ENCODE results near the gene GRWD1.

Gene GRWD1
- 34.1 to 34.6 reads per million in 2 donors for total RNA-seq

DNA sequence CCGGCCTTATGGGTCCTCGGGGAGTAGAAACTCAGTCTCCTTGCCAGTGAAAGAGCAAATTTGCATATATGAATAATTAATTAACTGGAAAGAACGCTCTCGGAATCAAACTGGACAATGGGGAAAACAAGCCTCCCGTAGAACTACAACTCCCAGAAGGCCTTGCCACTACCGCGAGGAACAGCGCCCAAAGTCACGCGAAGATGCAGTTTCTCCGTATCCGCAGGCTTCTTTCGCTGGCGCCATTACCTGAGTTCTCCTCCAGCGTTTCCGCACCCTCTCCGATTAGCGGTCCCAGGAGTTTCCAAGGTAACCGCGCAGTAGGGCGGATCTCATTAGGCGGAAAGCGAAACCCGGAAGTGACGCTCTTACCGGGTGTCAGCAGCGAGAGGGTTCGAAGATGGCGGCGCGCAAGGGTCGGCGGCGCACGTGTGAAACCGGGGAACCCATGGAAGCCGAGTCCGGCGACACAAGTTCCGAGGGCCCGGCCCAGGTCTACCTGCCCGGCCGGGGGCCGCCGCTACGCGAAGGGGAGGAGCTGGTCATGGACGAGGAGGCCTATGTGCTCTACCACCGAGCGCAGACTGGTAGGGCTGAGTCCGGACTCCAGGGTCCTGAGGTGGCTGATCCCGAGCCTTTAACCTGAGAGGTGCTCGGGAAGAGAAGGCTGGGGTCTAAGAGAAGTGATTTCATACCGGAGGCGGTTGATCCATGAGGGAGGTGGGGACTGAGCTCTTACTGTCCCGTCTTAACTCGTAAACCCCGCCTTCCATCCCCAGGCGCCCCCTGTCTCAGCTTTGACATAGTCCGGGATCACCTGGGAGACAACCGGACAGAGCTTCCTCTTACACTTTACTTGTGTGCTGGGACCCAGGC, at the start of gene GRWD1:
GRWD1 (plus strand) TSS at position 378 of the 876 bp plus-strand sequence; CDS start at position 401, 23 bp downstream.
- DNase-seq = peak; percentile 75 to 99 (median 93)

DNA sequence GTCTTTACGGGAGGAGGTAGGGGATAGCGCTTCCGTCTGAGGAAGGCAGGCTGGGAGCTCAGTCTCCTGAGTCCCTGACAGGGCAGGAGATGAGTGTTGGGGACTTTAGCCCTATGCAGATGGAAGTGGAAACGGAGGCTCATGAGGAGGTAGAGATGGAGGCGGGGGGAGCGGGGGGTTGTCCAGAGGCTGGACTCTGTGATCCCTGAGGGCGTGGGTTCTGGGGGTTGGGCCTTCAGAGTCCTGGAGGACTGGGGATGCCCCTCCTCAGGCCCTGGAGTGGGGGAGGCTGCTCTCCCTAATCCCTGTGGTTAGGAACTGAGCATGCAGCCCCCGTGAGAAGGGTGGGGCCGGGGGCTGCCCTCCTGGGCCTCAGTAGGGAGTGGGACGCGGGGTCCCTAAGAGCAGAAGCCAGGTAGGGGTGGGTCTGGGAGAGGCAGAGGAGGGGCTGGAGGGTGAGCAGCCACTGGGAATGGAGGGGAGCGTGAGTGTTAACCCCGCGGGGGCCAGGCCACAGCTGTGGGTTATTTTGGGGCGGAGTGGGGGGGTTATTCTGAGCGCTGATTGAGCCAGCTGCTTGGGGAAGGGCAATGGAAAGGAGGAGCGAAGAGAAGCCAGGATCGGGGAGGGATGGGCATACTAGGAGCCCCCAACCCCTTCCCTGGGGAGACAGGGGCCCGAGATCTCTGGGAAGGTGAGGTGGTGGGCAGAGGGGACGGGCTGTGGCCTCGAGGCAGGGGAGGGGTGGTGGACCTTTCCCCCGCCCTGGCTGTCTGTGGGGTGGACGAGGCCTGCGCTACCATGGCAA, 49.6 kb upstream of the GRWD1 start:
- DNase-seq = no peak

DNA sequence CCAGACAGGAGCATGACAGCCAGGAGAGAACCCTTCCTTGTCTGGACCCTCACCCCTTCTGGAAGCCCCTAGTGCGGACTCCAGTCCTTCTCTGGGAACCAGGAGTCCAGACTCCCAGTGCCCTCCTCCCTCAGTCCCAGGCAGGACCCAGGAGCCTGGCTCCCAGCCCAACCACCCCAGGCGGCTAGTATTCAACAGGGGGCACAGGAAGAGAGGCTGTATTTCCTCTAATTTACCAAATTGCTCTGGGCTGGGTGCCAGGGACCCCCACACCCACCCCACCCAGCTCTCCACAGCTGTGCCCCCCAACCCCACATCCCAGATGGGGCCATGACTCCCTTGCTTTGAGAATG, 49.0 kb upstream of the GRWD1 start:
- DNase-seq = no peak

DNA sequence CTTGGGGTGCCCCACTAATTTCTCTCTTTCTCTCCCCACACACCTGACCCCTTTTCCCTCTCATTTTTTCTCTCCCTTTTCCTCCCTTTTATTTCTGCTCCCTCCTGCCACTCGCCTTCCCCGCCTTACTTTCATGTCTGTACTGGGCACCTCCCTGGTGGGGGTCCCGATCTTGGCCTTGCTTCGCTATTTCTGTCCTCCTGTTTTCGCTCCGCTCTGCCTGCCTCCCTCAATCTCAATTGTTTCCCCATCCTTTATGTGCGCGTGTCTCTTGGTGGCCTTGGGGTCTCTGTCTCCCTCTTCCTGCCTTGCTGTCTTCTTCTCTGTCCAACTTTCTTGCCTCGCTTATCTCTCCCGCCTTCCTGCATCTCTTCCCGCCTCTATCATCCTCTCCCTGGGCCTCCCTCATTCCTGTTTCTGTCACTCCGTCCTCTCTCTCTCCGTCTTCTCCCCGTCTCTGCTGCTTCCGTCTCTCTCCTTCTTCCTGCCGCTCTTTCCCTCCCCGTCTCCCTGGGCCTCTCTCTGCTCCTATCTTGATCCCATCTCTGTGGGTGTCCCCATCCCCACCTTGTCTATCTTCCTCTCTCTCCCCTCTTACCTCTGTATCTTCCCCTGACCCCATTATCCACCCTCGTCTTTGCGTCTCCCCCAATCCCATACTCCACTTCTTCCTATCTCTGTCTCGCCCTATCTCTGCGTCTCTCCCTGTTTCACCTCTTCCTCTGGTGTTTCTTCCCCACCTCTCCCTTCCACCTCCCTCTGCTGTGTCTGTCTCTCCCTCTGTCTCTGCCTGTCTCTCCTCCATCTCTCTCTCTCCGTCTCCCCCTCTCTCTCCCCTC, 48.3 kb upstream of the GRWD1 start:
- no peak for DNase-seq

DNA sequence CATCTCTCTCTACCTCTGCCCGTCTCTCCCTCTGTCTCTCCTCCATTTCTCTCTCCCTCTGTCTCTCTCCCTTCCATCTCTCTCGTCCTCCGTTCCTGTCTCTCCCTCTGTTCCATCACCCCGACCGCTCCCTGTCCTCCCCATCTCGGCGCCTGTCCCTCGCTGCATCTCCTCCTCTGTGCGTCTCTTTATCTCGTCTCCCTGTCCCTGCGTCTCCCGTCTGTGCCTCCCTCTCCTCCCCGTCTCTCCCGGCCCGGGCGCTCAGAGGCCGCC, 47.7 kb upstream of the GRWD1 start:
- DNase-seq = no peak

DNA sequence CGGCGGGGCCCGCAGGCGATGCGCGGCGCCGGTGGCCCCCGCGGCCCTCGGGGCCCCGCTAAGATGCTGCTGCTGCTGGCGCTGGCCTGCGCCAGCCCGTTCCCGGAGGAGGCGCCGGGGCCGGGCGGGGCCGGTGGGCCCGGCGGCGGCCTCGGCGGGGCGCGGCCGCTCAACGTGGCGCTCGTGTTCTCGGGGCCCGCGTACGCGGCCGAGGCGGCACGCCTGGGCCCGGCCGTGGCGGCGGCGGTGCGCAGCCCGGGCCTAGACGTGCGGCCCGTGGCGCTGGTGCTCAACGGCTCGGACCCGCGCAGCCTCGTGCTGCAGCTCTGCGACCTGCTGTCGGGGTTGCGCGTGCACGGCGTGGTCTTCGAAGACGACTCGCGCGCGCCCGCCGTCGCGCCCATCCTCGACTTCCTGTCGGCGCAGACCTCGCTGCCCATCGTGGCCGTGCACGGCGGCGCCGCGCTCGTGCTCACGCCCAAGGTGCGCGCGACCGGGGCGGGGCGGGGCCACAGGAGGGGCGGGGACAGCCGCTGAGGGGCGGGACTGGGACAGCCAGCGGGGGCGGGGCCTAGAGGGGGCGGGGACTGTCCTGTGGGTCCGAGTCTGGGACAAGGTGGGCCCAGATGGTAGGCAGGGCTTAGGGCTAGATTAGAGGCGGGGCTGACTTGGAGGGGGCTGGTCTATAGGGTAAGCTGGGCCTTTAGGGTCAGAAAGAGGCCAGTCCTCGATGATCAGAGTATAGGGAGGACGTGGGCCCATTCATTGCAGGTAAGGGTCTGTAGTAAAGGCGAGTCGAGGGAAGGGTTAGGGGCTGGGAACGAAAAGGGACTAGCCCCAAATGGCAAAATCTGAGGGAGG, 47.2 kb upstream of the GRWD1 start:
- DNase-seq = peak; percentile 72 to 97 (median 77)

DNA sequence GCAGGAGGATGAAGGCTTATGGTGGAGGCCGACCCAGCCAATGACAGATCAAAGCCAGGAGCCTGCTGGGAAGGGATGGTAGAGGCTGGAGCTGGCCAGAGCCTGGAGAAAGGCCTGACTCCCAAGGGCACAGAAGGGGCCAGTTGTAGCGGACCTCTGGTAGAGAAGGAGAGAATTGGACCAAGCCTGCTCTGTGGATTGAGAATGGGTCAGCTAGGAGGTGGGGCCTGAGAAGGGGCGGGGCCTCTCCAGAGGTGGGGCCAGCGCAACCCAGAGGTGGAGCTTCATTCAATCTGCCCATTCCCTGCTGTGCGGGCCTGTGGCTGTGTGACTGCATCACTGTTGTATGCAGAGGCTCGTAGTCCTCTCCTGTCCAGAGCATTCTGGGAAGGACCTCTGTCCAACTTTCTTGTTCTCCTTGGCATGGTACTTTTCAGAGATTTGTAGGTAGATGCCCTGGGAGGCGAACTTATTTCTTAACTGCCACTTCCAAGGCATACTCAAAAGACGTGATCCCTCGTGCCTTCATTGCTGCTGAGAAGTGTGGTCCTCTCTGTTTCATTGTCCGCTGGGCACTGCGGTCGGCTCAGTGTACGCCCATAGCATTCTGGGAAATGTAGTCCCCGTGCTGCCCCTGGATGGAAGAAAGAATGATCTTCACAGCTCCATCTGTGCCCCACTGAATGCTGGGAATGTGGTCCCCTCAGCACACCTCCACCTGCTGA, 45.6 kb upstream of the GRWD1 start:
- DNase-seq = peak in 2 of 5 experiments; percentile 30 to 34

DNA sequence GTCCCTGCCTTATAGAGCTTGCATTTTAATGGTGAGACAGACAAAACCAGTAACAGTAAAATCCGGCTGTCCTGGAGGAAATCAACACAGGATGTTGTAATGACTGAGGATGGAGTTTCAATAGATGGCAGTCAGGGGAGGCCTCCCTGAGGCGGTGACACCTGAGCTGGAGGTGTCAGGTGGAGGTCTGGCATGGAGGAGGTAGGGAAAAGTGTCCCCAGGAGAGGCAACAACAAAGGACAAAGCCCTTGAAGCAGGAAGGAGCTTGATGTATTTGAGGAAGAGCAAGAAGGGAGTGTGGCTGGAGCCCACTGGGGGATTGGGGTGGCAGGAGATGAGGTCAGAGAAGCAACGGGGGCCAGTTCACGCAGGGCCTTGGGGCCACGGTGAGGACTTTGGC, 44.5 kb upstream of the GRWD1 start:
- no peak for DNase-seq

DNA sequence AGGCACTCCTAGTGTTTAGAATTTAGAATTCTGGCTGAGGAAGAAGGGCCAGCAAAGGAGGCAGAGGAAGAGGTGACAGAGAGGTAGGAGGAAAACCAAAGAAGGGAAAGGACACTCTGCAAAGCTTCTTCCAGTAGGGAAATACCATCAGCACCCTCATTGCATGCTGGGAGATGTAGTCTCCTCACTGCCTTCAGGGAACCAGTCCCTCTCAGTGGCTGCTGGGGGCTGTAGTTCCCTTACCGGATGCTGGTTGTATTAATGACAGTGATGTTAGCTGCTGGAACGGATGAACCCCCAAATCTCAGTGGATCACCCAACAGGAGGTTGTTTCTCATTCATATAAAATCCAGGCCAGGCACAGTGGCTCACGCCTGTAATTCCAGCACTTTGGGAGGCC, 42.2 kb upstream of the GRWD1 start:
- peak in 3 of 5 experiments; percentile 19 to 75 (median 47) for DNase-seq

DNA sequence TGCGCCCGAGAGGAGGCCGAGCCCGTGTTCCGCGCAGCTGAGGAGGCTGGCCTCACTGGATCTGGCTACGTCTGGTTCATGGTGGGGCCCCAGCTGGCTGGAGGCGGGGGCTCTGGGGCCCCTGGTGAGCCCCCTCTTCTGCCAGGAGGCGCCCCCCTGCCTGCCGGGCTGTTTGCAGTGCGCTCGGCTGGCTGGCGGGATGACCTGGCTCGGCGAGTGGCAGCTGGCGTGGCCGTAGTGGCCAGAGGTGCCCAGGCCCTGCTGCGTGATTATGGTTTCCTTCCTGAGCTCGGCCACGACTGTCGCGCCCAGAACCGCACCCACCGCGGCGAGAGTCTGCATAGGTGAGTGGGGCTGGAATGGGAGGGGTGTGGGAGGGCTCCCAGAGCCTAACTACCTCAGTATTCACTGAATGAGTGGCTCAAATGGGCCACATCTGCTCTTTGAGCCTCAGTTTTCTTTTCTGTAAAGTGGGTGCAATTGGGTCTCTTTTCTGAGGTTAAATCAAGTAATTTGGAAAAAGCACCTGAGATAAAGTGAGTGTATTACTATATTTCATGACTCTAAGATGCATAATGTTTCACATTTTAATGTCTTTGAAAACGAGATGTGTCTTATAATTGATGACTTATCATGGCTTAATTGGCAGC, 40.6 kb upstream of the GRWD1 start:
- DNase-seq = no peak

DNA sequence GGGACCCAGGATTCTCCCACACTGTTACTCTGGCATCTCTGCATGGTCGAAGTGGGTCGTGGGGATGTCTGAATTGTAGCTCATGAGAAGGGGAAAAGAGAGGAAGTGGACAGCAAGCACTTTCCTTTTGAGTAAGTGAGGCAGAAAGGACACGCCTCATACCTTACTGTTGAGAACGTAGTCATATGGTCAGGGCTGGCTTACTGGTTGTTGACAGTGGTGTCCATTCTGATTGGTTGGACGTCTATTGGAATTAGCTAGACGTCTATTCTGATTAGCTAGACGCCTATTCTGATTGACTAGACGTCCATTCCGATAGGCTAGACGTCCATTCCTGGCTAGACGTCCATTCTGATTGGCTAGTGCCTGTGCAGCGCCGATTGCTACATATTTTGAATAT, 39.9 kb upstream of the GRWD1 start:
- DNase-seq = no peak

DNA sequence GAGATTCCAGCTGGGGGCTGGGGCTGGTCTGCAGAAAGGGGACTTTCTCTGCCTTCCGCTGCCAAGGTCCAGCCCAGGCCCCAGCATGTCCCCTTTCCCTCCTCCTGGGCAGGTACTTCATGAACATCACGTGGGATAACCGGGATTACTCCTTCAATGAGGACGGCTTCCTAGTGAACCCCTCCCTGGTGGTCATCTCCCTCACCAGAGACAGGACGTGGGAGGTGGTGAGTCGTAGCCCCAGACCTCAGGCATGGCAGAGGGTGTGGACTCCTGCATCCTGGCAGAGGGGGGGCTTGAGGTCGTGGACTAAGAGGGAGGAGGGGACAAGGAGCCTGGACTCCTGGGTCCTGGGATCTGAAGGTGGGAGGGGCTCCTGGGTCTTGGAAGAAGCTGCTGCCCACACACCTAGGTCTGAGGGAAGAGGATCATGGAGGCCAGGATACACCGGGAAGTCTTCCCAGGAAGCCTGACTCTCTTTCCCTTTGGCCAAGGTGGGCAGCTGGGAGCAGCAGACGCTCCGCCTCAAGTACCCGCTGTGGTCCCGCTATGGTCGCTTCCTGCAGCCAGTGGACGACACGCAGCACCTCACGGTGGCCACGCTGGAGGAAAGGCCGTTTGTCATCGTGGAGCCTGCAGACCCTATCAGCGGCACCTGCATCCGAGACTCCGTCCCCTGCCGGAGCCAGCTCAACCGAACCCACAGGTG, 31.8 kb upstream of the GRWD1 start:
- DNase-seq = no peak

DNA sequence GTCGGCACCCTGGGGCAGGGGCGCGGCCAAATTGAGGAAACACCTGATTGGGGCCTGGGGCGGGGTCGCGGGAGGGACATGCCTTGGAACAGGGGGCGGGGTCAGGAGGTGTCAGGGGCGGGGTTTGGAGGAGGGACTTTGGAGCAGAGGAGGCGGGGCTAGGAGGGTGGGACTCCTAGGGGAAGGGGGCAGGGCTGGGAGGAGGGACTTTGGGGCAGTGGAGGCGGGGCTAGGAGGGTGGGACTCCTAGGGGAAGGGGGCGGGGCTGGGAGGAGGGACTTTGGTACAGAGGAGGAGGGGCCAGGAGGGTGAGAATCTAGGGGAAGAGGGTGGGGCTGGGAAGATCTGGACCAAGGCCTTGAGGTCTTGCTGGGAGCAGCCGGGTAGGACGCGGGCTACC, 30.4 kb upstream of the GRWD1 start:
- peak; percentile 49 to 83 (median 56) for DNase-seq

DNA sequence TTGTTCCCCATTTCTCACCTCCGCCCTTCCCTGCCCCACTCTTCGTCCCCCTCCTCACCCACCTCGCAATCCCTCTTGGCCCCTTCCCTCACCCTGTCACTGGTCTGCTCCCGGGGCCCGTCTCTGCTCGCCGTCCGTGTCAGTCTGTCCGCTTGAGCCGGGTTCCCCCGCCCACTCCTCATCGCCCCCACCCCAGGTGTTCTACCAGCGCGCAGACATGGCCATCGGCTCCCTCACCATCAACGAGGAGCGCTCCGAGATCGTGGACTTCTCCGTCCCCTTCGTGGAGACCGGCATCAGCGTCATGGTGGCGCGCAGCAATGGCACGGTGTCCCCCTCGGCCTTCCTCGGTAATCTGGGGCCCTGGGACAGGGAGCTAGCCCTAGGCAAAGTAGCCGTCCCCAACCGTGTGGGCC, 30.0 kb upstream of the GRWD1 start:
- DNase-seq = no peak

DNA sequence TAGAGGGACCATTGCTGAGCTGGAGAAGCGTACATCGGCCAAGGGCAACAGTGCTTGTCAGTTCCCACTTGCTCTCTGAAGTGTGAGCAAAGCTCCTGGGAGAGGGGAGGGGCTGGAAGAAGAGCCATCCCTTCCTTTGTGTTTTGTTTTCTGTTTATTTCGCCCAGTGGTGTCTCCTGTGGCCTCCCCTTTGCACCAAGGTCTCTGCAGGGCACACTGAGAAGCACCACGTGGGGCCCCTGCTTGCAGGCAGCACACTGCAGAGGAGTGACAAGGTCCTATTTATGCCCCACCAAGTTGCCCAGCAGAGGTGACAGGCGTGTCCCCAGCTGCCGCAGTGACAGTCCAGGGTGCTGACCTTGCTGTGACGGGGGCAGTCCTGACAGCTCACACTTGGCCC, 28.4 kb upstream of the GRWD1 start:
- DNase-seq = no peak

DNA sequence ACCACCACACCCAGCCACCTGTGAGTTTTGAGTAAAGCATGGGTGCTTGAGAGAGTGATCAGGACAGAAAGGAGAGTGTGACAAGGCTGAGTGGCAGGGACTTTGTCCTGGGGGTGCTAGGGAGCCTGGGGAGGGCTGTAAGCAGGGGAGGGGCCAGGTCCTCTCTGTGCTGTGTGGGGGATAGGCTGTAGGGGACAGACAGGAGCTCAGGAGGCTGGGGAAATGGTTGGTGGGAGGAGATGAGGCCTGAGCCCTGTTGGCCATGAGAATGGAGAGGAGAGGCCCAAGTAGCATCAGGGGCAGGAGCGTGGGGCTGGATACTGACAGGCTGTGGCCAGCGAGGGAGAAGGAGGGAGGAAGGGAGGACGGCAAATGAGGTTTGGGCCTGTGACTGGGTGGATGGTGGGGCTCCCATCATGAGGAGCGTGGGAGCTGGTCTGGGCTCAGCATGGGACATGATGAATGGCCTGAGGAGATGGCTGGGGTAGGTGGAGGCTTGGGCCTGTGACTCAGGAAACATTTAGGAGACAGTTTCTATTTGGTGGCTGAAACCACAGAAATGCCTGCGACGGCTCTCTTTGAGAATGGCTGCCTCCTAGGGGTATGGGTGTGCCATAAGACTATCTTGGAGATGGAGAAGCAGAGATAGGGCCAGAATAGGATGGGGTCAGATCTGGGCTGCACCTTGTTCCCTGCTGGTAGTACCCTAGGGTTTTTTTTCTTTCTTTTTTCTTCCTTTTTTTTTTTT, 27.3 kb upstream of the GRWD1 start:
- DNase-seq = no peak

DNA sequence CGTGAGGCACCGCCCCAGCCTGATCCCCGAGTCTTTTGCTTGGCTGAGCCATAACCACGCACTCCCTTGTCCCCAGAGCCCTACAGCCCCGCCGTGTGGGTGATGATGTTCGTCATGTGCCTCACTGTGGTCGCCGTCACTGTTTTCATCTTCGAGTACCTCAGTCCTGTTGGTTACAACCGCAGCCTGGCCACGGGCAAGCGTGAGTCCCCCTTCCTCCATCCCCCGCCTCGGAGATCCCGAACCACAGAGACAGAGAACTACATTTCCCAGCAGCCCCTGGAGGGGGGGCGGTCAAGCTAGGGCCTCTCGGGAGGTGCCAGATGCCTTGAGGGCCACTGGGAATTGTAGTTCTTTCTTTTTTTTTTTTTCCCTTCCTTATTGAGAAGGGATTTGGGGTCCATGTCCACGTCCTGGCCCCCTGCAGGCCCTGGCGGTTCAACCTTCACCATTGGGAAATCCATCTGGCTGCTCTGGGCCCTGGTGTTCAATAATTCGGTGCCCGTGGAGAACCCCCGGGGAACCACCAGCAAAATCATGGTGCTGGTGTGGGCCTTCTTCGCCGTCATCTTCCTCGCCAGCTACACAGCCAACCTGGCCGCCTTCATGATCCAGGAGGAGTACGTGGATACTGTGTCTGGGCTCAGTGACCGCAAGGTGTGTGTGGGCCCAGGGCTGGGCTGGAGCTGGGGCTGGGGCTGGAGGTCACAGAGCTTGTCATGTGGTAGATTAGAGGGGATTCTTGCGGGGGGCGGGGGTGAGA, 26.4 kb upstream of the GRWD1 start:
- peak in 4 of 5 experiments; percentile 43 to 82 (median 67) for DNase-seq

DNA sequence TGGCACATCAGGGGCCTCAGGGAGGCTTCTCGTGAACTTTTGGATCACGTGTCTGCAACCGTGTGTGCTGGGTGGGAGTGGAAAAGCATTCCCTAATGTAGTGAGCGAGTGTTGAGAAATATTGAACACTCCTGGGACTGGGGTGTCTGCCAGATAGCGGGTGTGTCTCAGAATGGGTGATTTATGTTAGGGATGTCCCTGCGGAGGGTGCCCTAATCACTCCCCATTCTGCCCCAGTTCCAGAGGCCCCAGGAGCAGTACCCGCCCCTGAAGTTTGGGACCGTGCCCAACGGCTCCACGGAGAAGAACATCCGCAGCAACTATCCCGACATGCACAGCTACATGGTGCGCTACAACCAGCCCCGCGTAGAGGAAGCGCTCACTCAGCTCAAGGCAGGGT, 24.2 kb upstream of the GRWD1 start:
- DNase-seq = no peak
